SJSA1 (cell line): ENCODE measurements around the gene NFKB1. TPM values are rescaled to one million over a fixed set of nuclear protein-coding genes. Genes with fewer than 3 reads are reported as not detected.
"Not testable (repeated sequence)": the region's sequence is repeated elsewhere in the genome, so short reads cannot be mapped to it uniquely, and the experiment has no call there.

Experiments used
- DNase-seq, 2 experiments: peaks; one replicate each; pipeline ENCODE4 v3.0.0-alpha.2; 2015 to 2020; ENCODE audit warnings: low spot score in 2 of 2, low read depth in 1 of 2
- H3K27ac ChIP-seq: fragments of 250-450 bp; sonication (Bioruptor Pico); 2 replicates; pipeline ENCODE4 v1.5.1; 2020; ENCODE audit warnings: mild to moderate bottlenecking, moderate library complexity
- H3K27me3 ChIP-seq: fragments of 250-450 bp; sonication (Bioruptor Pico); replicated peaks from 2 replicates; pipeline ENCODE4 v1.5.1; 2020; ENCODE audit warnings: mild to moderate bottlenecking, moderate library complexity
- H3K36me3 ChIP-seq: fragments of 250-450 bp; sonication (Bioruptor Pico); 2 replicates; pipeline ENCODE4 v1.5.1; 2020; ENCODE audit warnings: mild to moderate bottlenecking
- H3K4me1 ChIP-seq: fragments of 250-450 bp; sonication (Bioruptor Pico); replicated peaks from 2 replicates; pipeline ENCODE4 v1.6.1; 2021; ENCODE audit warnings: mild to moderate bottlenecking
- H3K4me3 ChIP-seq: fragments of 250-450 bp; sonication (Bioruptor Pico); 2 replicates; pipeline ENCODE4 v1.5.1; 2020; ENCODE audit warnings: mild to moderate bottlenecking
- H3K9me3 ChIP-seq: fragments of 250-450 bp; sonication (Bioruptor Pico); replicated peaks from 2 replicates; pipeline ENCODE4 v1.5.1; 2020; ENCODE audit warnings: mild to moderate bottlenecking
- total RNA-seq: library from RNA; depleted of rRNA; stranded (reverse); fragments of >200 nt; shearing (Covaris generic); gene quantifications from 2 replicates; pipeline ENCODE4 v1.2.3, GENCODE V29; 2014

The NFKB1 gene
- total RNA-seq, 1 experiment from 2014 or later = 47.9 TPM

- no peaks in the 10 kb centered on the region; the same call in 1 of the 2 replicates for H3K9me3 ChIP-seq
- peak overlapping the region; percentile 34 for H3K27ac ChIP-seq
- H3K4me3 ChIP-seq = no peak overlapping the region
- peaks cover 12% of the 10 kb centered on the region for H3K4me1 ChIP-seq
- no peak for DNase-seq
- no peaks in the 10 kb centered on the region for H3K36me3 ChIP-seq
- H3K27me3 ChIP-seq = no peaks in the 10 kb centered on the region
Measured at GRCh38 chr4:102478186-102478585, 23.0 kb upstream of the NFKB1 start.

GRCh38 chr4:102479832-102480231, 21.3 kb upstream of the NFKB1 start:
- not testable (repeated sequence) for H3K4me3 ChIP-seq, H3K27ac ChIP-seq, H3K9me3 ChIP-seq, DNase-seq, H3K27me3 ChIP-seq, H3K36me3 ChIP-seq
- H3K4me1 ChIP-seq = peaks cover 12% of the 10 kb centered on the region

GRCh38 chr4:102483120-102483519, 18.0 kb upstream of the NFKB1 start:
- DNase-seq = no peak
- Histone ChIP-seq H3K9me3 (no peaks in the 10 kb centered on the region), H3K36me3 (no peaks in the 10 kb centered on the region), H3K27ac (no peak overlapping the region), H3K4me3 (no peak overlapping the region), H3K27me3 (no peaks in the 10 kb centered on the region), H3K4me1 (peaks cover 3% of the 10 kb centered on the region)

- not testable (repeated sequence) for DNase-seq, H3K27ac ChIP-seq, H3K27me3 ChIP-seq, H3K4me3 ChIP-seq, H3K36me3 ChIP-seq, H3K4me1 ChIP-seq, H3K9me3 ChIP-seq
Measured at GRCh38 chr4:102483990-102484692, 17.0 kb upstream of the NFKB1 start.

- no peak overlapping the region for H3K4me3 ChIP-seq
- no peak for DNase-seq
Measured at GRCh38 chr4:102492531-102493241, 8.5 kb upstream of the NFKB1 start.

GRCh38 chr4:102493257-102493656, 7.9 kb upstream of the NFKB1 start:
- Histone ChIP-seq H3K27me3 (no peaks in the 10 kb centered on the region), H3K27ac (no peak overlapping the region), H3K9me3 (no peaks in the 10 kb centered on the region), H3K4me3 (no peak overlapping the region), H3K36me3 (no peaks in the 10 kb centered on the region), H3K4me1 (no peaks in the 10 kb centered on the region)
- no peak for DNase-seq

More at GRCh38 chr4:102492531-102493241, 8.5 kb upstream of the NFKB1 start:
- Histone ChIP-seq H3K27me3 (no peaks in the 10 kb centered on the region), H3K4me1 (no peaks in the 10 kb centered on the region), H3K36me3 (no peaks in the 10 kb centered on the region), H3K9me3 (no peaks in the 10 kb centered on the region), H3K27ac (no peak overlapping the region)

GRCh38 chr4:102493794-102494193, 7.4 kb upstream of the NFKB1 start:
- Histone ChIP-seq H3K4me1 (no peaks in the 10 kb centered on the region), H3K4me3 (no peak overlapping the region)

GRCh38 chr4:102494603-102495002, 6.6 kb upstream of the NFKB1 start:
- Histone ChIP-seq H3K27me3 (no peaks in the 10 kb centered on the region), H3K4me1 (no peaks in the 10 kb centered on the region), H3K36me3 (no peaks in the 10 kb centered on the region), H3K27ac (no peak overlapping the region), H3K9me3 (no peaks in the 10 kb centered on the region), H3K4me3 (no peak overlapping the region)
- no peak for DNase-seq

More at GRCh38 chr4:102493794-102494193, 7.4 kb upstream of the NFKB1 start:
- DNase-seq = no peak
- H3K9me3 ChIP-seq = no peaks in the 10 kb centered on the region
- H3K27me3 ChIP-seq = no peaks in the 10 kb centered on the region
- no peaks in the 10 kb centered on the region for H3K36me3 ChIP-seq
- no peak overlapping the region for H3K27ac ChIP-seq

- Histone ChIP-seq H3K36me3 (peaks cover 7% of the 10 kb centered on the region), H3K4me1 (peaks cover 18% of the 10 kb centered on the region), H3K4me3 (no peak overlapping the region), H3K27me3 (no peaks in the 10 kb centered on the region), H3K9me3 (no peaks in the 10 kb centered on the region), H3K27ac (no peak overlapping the region)
- DNase-seq = no peak
Measured at GRCh38 chr4:102497986-102498385, 3.2 kb upstream of the NFKB1 start.

- no peak for DNase-seq
- peak overlapping the region; percentile 96 for H3K4me3 ChIP-seq
- no peaks in the 10 kb centered on the region for H3K27me3 ChIP-seq
- H3K4me1 ChIP-seq = peaks cover 29% of the 10 kb centered on the region
- peaks cover 16% of the 10 kb centered on the region for H3K36me3 ChIP-seq
- H3K27ac ChIP-seq = peak overlapping the region; percentile 96
- H3K9me3 ChIP-seq = no peaks in the 10 kb centered on the region
Measured at GRCh38 chr4:102500352-102500695, 835 bp upstream of the NFKB1 start.

- no peaks in the 10 kb centered on the region for H3K9me3 ChIP-seq
- no peaks in the 10 kb centered on the region for H3K27me3 ChIP-seq
- H3K36me3 ChIP-seq = peaks cover 16% of the 10 kb centered on the region
- H3K4me3 ChIP-seq = peak overlapping the region; percentile 96
- no peak for DNase-seq
- H3K27ac ChIP-seq = peak overlapping the region; percentile 96
- H3K4me1 ChIP-seq = peaks cover 29% of the 10 kb centered on the region
Measured at GRCh38 chr4:102501447-102501696, 213 bp downstream of the NFKB1 start.

- Histone ChIP-seq H3K27me3 (no peaks in the 10 kb centered on the region), H3K27ac (no peak overlapping the region; the same call in 1 of the 2 replicates), H3K36me3 (peaks cover 16% of the 10 kb centered on the region), H3K9me3 (no peaks in the 10 kb centered on the region), H3K4me1 (peaks cover 29% of the 10 kb centered on the region), H3K4me3 (peak overlapping the region; percentile 96)
- no peak for DNase-seq
Measured at GRCh38 chr4:102502543-102502818, 1.3 kb downstream of the NFKB1 start.

GRCh38 chr4:102503301-102503746, 2.2 kb downstream of the NFKB1 start:
- DNase-seq = no peak
- no peaks in the 10 kb centered on the region for H3K9me3 ChIP-seq
- H3K27me3 ChIP-seq = no peaks in the 10 kb centered on the region
- peaks cover 29% of the 10 kb centered on the region for H3K4me1 ChIP-seq
- H3K27ac ChIP-seq = no peak overlapping the region
- H3K36me3 ChIP-seq = peaks cover 16% of the 10 kb centered on the region
- H3K4me3 ChIP-seq = peak overlapping the region; percentile 96

- H3K27me3 ChIP-seq = no peaks in the 10 kb centered on the region
- no peak overlapping the region for H3K4me3 ChIP-seq
- no peaks in the 10 kb centered on the region for H3K9me3 ChIP-seq
- peaks cover 16% of the 10 kb centered on the region for H3K36me3 ChIP-seq
- H3K27ac ChIP-seq = no peak overlapping the region
- DNase-seq = no peak
- peaks cover 29% of the 10 kb centered on the region for H3K4me1 ChIP-seq
Measured at GRCh38 chr4:102503831-102504786, 3.0 kb downstream of the NFKB1 start.
